H1 (cell line): ENCODE measurements around the gene PRR22. TPM values are rescaled to one million over a fixed set of nuclear protein-coding genes. Genes with fewer than 3 reads are reported as not detected.

ENCODE experiments used
- CEBPB ChIP-seq: IDR thresholded peaks from 2 replicates; pipeline ENCODE4 v1.6.1; 2012; ENCODE audit warnings: low read depth, low read length
- EGR1 ChIP-seq: IDR thresholded peaks from 2 replicates; pipeline ENCODE4 v1.6.1; 2011; ENCODE audit warnings: low read depth, low read length, borderline replicate concordance
- GABPA ChIP-seq: IDR thresholded peaks from 2 replicates; pipeline ENCODE4 v1.6.1; 2011; ENCODE audit warnings: mild to moderate bottlenecking, low read length, moderate library complexity, borderline replicate concordance; ENCODE audit not compliant: insufficient read depth
- polyA plus RNA-seq, 7 experiments: library from polyadenylated mRNA; depleted of rRNA in 3 of 7; stranded (reverse) in 5 of 7; unstranded in 2 of 7; fragments of >200 nt in 5 of 7; fragments of 200-250 nt in 2 of 7; gene quantifications; 1 replicate in 5 of 7; 2 replicates in 1 of 7; 4 replicates in 1 of 7; pipeline versions ENCODE4 v1.2.1 to v1.2.3, GENCODE V29; 2011 to 2013; ENCODE audit warnings: missing spikeins in 2 of 7, mixed read lengths in 2 of 7
- total RNA-seq: library from RNA; stranded (reverse); fragmentation: NEBNext Ultra II Directional; extraction: Animal tissue kit (Norgen Biotek cat#: 25700); gene quantifications from 2 replicates; pipeline ENCODE4 v1.2.1, GENCODE V29; 2021

PRR22 gene
- total and polyA plus RNA-seq, 2 of the 8 experiments (the other 6 are each of a cell fraction or from before 2014, with no cell fraction given) = 1.9 to 2.1 TPM

DNA sequence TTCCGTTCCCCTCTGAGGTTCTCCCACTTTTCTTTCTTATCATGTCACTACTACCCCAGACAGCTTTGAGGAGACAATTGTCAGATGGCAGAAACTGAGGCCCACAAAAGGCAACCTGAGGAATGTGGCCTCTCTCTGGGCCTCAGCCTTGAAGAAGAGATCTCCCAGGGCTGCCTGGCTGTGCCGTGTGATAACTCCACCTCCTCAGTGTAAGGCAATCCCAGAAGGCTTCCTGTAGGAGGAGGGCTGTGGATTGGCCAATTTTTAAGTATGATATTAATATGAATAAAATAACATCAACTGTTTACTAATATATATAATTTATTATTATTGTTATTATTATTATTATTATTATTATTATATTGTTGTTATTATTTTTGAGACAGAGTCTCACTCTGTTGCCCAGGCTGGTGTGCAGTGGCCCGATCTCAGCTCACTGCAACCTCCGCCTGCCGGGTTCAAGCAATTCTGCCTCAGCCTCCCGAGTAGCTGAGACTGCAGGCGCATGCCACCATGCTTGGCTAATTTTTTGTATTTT, 10.9 kb upstream of the PRR22 start (continued):
- TF ChIP-seq GABPA = no peak
- TF ChIP-seq EGR1 = no peak
- TF ChIP-seq CEBPB = no peak
